GM18505 (cell line): ENCODE results near the gene CDH4.

Experiments used
- ATAC-seq: cut with Tn5 transposase; IDR thresholded peaks from one replicate; pipeline ENCODE4 v1.9.1; 2021; ENCODE audit not compliant: unreplicated experiment
- POLR2A ChIP-seq: IDR thresholded peaks from 4 replicates; pipeline ENCODE4 v1.6.1; 2011; ENCODE audit warnings: borderline replicate concordance; ENCODE audit not compliant: insufficient read depth, insufficient read length; ENCODE audit errors: extremely low read depth

The CDH4 gene

GRCh38 chr20:61347443-61347842, 95.4 kb downstream of the CDH4 start:
- ATAC-seq, result no peak
- TF ChIP-seq POLR2A, result no peak

- no peak for ATAC-seq
Measured at GRCh38 chr20:61349447-61350165, 97.5 kb downstream of the CDH4 start.

GRCh38 chr20:61350500-61351250, 98.6 kb downstream of the CDH4 start:
- no peak for TF ChIP-seq POLR2A
- ATAC-seq, result no peak

More at GRCh38 chr20:61349447-61350165, 97.5 kb downstream of the CDH4 start:
- no peak for TF ChIP-seq POLR2A

DNA sequence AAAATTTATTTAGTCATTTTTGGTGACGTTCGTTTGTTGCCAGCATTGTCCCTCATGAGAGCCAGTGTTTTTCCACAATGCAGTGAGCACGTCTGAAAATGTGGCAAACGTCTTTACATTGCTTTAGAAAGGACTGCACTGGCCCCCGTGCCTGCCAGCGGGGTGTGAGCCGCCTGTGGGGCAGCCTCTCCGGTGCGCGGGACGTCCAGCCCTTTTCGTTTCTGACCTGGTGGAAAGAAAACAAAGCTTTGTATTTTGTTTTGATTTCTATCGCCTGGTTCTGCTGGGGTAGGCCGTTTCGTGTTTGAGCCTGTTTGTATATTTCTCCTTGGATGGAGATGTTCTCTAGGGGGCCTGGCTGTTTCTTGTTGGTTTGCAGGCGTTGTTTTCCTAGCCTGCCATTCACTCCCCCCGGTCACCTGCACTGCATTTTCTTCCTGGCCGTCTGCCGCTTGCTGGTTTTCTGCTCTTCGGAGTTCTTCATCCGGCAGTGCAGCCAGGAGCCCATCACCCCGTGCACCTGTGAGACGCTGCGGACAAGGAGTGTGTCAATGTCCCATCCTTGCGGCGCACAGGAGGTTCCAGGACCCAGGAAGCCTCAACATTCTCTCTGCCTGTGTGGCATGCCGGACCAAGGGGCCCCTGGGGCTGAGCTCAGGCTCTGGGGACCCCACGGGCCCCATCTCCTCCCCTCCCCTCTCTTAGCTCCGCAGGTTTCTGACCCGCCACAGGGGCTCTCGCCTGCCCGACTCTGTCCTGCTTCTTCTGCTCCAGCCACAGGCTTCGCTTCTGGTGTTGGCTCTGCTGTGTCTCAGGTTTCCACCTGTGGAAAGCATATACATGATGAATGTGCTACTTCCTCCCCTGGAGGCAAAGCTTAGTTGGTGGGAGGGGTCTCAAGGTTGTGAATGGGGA, 100.5 kb downstream of the CDH4 start:
- no peak for ATAC-seq
- no peak for TF ChIP-seq POLR2A

DNA sequence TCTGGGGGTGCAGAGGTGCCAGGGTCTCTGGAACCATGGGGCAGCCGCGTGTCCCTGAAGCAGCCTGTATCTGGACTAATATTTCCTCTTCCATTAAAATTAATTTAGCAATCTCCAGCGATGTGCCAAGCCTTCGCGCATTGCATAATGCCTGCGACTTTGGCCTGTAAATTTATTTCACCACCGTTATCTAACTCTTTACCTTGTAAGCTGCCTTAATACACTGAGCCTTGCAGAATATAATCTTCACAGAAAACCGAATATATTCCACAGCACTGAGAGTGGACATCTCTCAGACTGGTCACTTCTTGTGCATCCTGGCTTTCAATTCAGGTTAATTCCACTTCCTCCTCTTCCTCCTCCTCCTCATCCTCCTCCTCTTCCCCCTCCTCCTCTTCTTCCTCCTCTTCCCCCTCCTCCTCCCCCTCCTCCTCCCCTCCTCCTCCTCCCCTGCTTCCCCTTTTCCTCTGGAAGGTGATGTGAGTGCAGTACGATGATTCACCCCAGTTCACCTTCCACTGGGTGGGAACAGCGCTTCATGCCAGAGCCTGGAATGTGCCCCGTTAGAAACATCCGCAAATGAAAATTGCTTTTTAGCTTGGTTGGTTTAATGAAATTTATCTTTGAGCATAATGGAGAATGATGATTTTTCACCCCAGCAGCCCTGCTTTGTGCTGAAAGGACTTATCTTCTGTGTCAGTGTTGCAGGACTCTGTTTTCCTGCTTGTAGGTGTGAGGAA, 101.4 kb downstream of the CDH4 start:
- no peak for TF ChIP-seq POLR2A
- no peak for ATAC-seq

- no peak for ATAC-seq
Measured at GRCh38 chr20:61354001-61354390, 101.9 kb downstream of the CDH4 start.

GRCh38 chr20:61354501-61354900, 102.4 kb downstream of the CDH4 start:
- TF ChIP-seq POLR2A, result no peak
- no peak for ATAC-seq

More at GRCh38 chr20:61354001-61354390, 101.9 kb downstream of the CDH4 start:
- no peak for TF ChIP-seq POLR2A

- no peak for TF ChIP-seq POLR2A
- no peak for ATAC-seq
Measured at GRCh38 chr20:61354901-61355495, 102.9 kb downstream of the CDH4 start.

DNA sequence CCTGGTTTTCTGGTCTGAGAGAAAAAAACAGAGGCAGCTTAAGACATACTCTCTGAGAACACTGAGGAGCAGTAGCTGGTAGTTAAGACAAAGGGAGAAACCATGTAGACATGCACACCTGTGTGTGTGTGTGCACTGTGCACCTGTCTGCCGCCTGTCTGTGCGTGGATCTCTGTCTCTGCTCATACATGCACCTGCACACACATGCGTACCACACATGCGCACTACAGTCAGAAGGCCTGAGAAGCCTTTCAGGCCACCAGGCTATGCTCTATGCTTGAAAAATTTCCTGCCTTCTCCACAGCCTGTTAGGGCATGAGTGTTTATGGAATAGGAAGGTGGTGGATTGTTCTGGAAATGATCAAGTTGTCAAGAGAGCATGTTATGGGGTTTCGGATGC, 103.5 kb downstream of the CDH4 start:
- TF ChIP-seq POLR2A, result no peak
- ATAC-seq, result no peak

- no peak for TF ChIP-seq POLR2A
- ATAC-seq, result no peak
Measured at GRCh38 chr20:61356196-61356595, 104.1 kb downstream of the CDH4 start.

DNA sequence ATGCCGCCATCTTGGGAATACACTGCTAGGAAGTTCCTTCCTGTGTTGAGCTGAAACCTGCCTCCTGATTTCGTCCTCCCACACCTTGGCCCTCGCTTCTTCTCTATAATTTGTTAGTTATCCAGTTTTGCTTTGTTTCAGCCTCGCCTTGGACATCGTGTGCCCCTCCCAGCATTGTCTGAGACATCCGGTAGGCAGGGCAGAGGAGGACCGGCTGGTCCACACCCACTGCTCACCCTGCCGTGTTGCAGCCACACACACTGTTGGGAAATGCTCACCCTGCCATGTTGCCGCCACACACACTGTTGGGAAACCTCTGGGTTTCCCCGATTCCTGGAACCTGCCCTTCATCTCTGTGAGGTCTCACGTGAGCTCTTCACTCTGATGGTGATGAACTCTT, 105.1 kb downstream of the CDH4 start:
- no peak for ATAC-seq
- no peak for TF ChIP-seq POLR2A

DNA sequence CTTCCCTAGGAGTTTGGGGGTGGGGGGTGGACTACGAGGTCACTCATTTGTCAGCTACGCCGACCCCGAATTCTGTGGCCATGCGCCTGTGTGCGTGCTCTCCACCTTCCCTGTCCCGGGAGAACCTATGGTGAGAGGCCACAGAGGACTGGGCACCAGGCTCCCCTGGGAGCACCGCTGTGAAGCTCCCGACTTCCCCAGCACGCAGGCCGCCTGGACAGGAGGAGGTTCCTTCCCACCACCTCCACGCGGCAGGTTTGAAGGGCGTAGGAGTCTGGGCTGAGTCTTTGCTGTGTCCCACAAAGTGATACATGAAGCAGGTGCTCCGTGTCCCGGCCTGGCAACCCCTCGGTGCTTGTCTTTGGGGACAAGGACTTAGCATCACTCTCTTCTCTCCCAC, 107.2 kb downstream of the CDH4 start:
- TF ChIP-seq POLR2A, result no peak
- no peak for ATAC-seq
